Neural cell (in vitro differentiated cells): ENCODE data around the gene MGAM2. TPM values are rescaled to one million over a fixed set of nuclear protein-coding genes. Genes with fewer than 3 reads are reported as not detected.

Source experiments
- H2AFZ ChIP-seq: fragments of 200-600, 300-800 bp; sonication (generic), shearing (Covaris generic); 2 replicates; pipeline ENCODE4 v1.6.0; 2014; ENCODE audit warnings: low read depth, mild to moderate bottlenecking, antibody characterized with exemption, low read length, moderate library complexity
- H3F3A ChIP-seq: fragments of 200-600 bp; shearing (Covaris generic); 2 replicates; pipeline ENCODE4 v1.6.1; 2016; ENCODE audit warnings: mild to moderate bottlenecking, moderate library complexity, mixed read lengths, antibody characterized with exemption, low read length; ENCODE audit not compliant: insufficient read depth, poor library complexity, severe bottlenecking
- H3K27ac ChIP-seq: fragments of 200-600, 300-800 bp; sonication (generic), shearing (Covaris generic); 2 replicates; pipeline ENCODE4 v1.5.1; 2014; ENCODE audit warnings: mild to moderate bottlenecking, low read length, moderate library complexity
- H3K27me3 ChIP-seq: fragments of 300-800, 200-600 bp; sonication (generic), shearing (Covaris generic); 2 replicates; pipeline ENCODE4 v1.6.0; 2014; ENCODE audit warnings: mild to moderate bottlenecking, low read depth, low read length, moderate library complexity; ENCODE audit not compliant: insufficient read depth
- H3K36me3 ChIP-seq: fragments of 300-800, 200-600 bp; sonication (generic), shearing (Covaris generic); 2 replicates; pipeline ENCODE4 v1.5.1; 2014; ENCODE audit warnings: mild to moderate bottlenecking, antibody characterized with exemption, low read length, moderate library complexity; ENCODE audit not compliant: insufficient read depth
- H3K4me2 ChIP-seq: fragments of 300-800, 200-600 bp; sonication (generic), shearing (Covaris generic); 2 replicates; pipeline ENCODE4 v1.6.0; 2014; ENCODE audit warnings: mild to moderate bottlenecking, low read length
- H3K4me3 ChIP-seq: fragments of 300-800, 200-600 bp; sonication (generic), shearing (Covaris generic); 2 replicates; pipeline ENCODE4 v1.5.1; 2014; ENCODE audit warnings: mild to moderate bottlenecking, low read length, moderate library complexity
- H3K79me2 ChIP-seq: fragments of 200-600 bp; shearing (Covaris generic); replicated peaks from 2 replicates; pipeline ENCODE4 v1.6.0; 2014; ENCODE audit warnings: mild to moderate bottlenecking, low read length, moderate library complexity; ENCODE audit not compliant: insufficient read depth
- H3K9ac ChIP-seq: fragments of 300-800, 200-600 bp; sonication (generic), shearing (Covaris generic); 2 replicates; pipeline ENCODE4 v1.6.1; 2016; ENCODE audit warnings: mild to moderate bottlenecking, low read length, mixed read lengths
- H3K9me2 ChIP-seq: fragments of 200-600 bp; shearing (Covaris generic); 2 replicates; pipeline ENCODE4 v1.6.1; 2016; ENCODE audit warnings: mild to moderate bottlenecking, low read length, mixed read lengths; ENCODE audit not compliant: insufficient read depth
- H3K9me3 ChIP-seq: fragments of 200-600, 300-800 bp; sonication (generic), shearing (Covaris generic); 2 replicates; pipeline ENCODE4 v1.6.1; 2016; ENCODE audit warnings: mild to moderate bottlenecking, mixed run types, low read length, moderate library complexity, mixed read lengths
- H4K20me1 ChIP-seq: fragments of 200-600 bp; shearing (Covaris generic); 2 replicates; pipeline ENCODE4 v1.6.1; 2016; ENCODE audit warnings: mild to moderate bottlenecking, mixed run types; ENCODE audit not compliant: insufficient read depth
- CTCF ChIP-seq: fragments of 450-650 bp; IDR thresholded peaks from 2 replicates; pipeline ENCODE4 v1.5.1; 2014; ENCODE audit warnings: antibody characterized with exemption, mild to moderate bottlenecking, moderate library complexity; ENCODE audit not compliant: poor library complexity, severe bottlenecking
- EP300 ChIP-seq: fragments of 450-650 bp; conservative IDR thresholded peaks from 2 replicates; pipeline ENCODE4 v1.6.1; 2014; ENCODE audit warnings: antibody characterized with exemption, mild to moderate bottlenecking, moderate library complexity; ENCODE audit not compliant: poor library complexity, severe bottlenecking
- EZH2 ChIP-seq: fragments of 200-600, 300-800 bp; shearing (Covaris generic), sonication (generic); IDR thresholded peaks from 2 replicates; pipeline ENCODE4 v1.6.1; 2014; ENCODE audit warnings: antibody characterized with exemption, low read length, borderline replicate concordance, mild to moderate bottlenecking; ENCODE audit not compliant: insufficient read depth, poor library complexity, severe bottlenecking
- MXI1 ChIP-seq: fragments of 450-650 bp; conservative IDR thresholded peaks from 2 replicates; pipeline ENCODE4 v1.6.1; 2014; ENCODE audit warnings: antibody characterized with exemption, mild to moderate bottlenecking; ENCODE audit not compliant: poor library complexity, severe bottlenecking
- POLR2AphosphoS5 ChIP-seq: IDR thresholded peaks from 2 replicates; pipeline ENCODE4 v1.6.1; 2012
- RAD21 ChIP-seq: fragments of 450-650 bp; conservative IDR thresholded peaks from 2 replicates; pipeline ENCODE4 v1.6.1; 2014; ENCODE audit warnings: antibody characterized with exemption, mild to moderate bottlenecking, moderate library complexity
- REST ChIP-seq: IDR thresholded peaks from 2 replicates; pipeline ENCODE4 v1.6.1; 2012; ENCODE audit warnings: borderline replicate concordance
- SMC3 ChIP-seq: fragments of 450-650 bp; conservative IDR thresholded peaks from 2 replicates; pipeline ENCODE4 v1.6.1; 2014; ENCODE audit warnings: antibody characterized with exemption, mild to moderate bottlenecking, moderate library complexity; ENCODE audit not compliant: poor library complexity
- TAF1 ChIP-seq: IDR thresholded peaks from 2 replicates; pipeline ENCODE4 v1.6.1; 2012; ENCODE audit warnings: low read depth
- polyA plus RNA-seq: library from polyadenylated mRNA; depleted of rRNA; stranded (reverse); fragments of >200 nt; gene quantifications from 2 replicates; pipeline ENCODE4 v1.2.3, GENCODE V29; 2014

The MGAM2 gene
- polyA plus RNA-seq, 1 donor from 2014 or later = 0.76 TPM

- H3K36me3 ChIP-seq = no peaks in the 10 kb centered on the region
- H4K20me1 ChIP-seq = no peaks in the 10 kb centered on the region
- no peak overlapping the region for H2AFZ ChIP-seq
- no peaks in the 10 kb centered on the region for H3F3A ChIP-seq
- no peak overlapping the region for H3K4me2 ChIP-seq
- no peaks in the 10 kb centered on the region for H3K9me2 ChIP-seq
- no peaks in the 10 kb centered on the region for H3K9me3 ChIP-seq
- no peak overlapping the region for H3K9ac ChIP-seq
- H3K27me3 ChIP-seq = no peaks in the 10 kb centered on the region
- H3K27ac ChIP-seq = no peak overlapping the region
- H3K79me2 ChIP-seq = no peaks in the 10 kb centered on the region
- no peak for TF ChIP-seq MXI1
- H3K4me3 ChIP-seq = no peak overlapping the region
Observed at GRCh38 chr7:142188154-142188553, 76.6 kb downstream of the MGAM2 start.

DNA sequence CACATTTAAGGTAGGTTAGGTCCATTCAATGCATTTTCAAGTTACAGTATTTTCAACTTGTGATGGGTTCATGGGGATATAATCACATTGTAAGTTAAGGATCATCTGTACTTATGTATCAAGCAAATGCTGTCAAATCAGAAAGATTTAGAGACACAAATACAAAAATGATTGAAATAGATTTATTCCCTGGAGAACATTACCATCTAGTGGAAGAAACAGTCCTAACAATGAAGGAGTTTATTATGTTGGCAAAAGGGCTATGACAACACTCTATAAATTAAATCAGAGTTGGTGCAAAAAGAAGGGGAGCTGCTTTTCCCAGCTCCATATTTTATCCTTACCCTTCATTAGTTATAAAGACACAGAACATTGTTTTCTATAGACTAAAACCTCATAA is 77.3 kb downstream of the MGAM2 start:
- H3K79me2 ChIP-seq = no peaks in the 10 kb centered on the region
- no peak overlapping the region for H3K4me3 ChIP-seq
- no peaks in the 10 kb centered on the region for H3K9me2 ChIP-seq
- H3K27me3 ChIP-seq = no peaks in the 10 kb centered on the region
- H3K9ac ChIP-seq = no peak overlapping the region
- H3K36me3 ChIP-seq = no peaks in the 10 kb centered on the region
- TF ChIP-seq EP300 (peak; percentile 16), CTCF (peak; percentile 76), POLR2AphosphoS5 (no peak), REST (no peak), SMC3 (peak; percentile 83), TAF1 (no peak), RAD21 (peak; percentile 84)
- no peaks in the 10 kb centered on the region for H3K9me3 ChIP-seq
- no peak overlapping the region for H2AFZ ChIP-seq
- H4K20me1 ChIP-seq = no peaks in the 10 kb centered on the region
- H3F3A ChIP-seq = no peaks in the 10 kb centered on the region
- H3K27ac ChIP-seq = no peak overlapping the region
- no peak overlapping the region for H3K4me2 ChIP-seq

DNA sequence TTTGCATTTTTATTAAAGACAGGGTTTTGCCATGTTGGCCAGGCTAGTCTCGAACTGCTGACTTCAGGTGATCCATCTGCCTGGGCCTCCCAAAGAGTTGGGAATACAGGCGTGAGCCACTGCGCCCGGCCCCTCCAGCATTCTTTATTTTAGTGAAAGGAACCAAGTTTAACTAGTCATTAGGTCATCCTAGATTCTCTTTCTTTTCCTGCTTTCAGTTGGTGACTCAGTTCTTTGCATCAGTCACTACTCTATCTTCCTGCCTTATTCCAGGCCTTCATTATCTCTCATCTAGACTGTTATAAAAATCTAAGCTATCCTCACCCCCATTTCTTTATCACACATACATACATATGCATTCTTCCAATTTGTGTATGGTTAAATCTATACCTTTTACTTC is 82.7 kb downstream of the MGAM2 start:
- Histone ChIP-seq H3K27me3 (no peaks in the 10 kb centered on the region), H3K9me2 (no peaks in the 10 kb centered on the region), H3K4me3 (no peak overlapping the region), H3K27ac (no peak overlapping the region), H3K79me2 (no peaks in the 10 kb centered on the region), H4K20me1 (no peaks in the 10 kb centered on the region), H2AFZ (no peak overlapping the region), H3K9me3 (no peaks in the 10 kb centered on the region), H3K9ac (no peak overlapping the region), H3K36me3 (no peaks in the 10 kb centered on the region), H3F3A (no peaks in the 10 kb centered on the region), H3K4me2 (no peak overlapping the region)
- TF ChIP-seq CTCF (no peak), TAF1 (no peak), EP300 (no peak), MXI1 (no peak), SMC3 (no peak), EZH2 (no peak), RAD21 (no peak), REST (no peak), POLR2AphosphoS5 (no peak)
